ENCODE results near the gene COL11A2. TPM values are rescaled to one million over a fixed set of nuclear protein-coding genes. Genes with fewer than 3 reads are reported as not detected.

COL11A2 gene
- total RNA-seq, 1 experiment from 2014 or later, result 2.3 TPM

DNA sequence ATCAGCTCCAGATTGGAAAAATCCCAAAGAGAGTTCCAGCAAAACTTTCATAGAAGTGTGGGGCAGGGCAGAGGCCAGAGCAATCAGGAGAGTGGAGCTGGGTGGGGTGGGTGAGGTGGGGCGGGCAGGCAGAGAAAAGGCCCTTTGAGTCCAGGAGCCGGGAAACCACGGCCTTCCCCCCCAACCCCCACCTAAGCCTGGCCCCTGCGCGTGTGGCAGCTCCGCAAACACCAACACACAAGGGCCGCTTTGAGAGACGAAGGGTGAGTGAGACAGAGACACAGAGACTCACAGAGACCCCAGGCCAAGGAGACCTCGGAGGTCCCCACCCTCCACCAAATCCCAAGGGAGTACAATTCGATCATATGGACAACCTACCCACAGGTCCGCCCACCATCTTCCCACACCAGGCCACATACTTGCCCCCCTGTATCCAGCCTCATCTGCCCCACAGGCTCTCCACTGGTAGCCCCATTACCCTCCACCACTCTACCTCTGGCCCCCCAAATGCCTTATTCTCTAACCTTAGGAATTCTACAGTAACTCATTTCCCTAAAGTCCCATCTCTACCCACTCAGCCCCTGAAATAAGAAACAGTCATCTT lies 1.7 kb downstream of the COL11A2 start:
- no peaks in the 10 kb centered on the region; the same call in 1 of the 2 replicates for H3K4me1 ChIP-seq (ENCODE audit: insufficient read depth, low read length)
- Mint-ChIP-seq H3K9me3 (no peaks in the 10 kb centered on the region; a peak in 1 of 5 replicates), H3K36me3 (ENCODE audit: insufficient read depth in 1 of 3, low read depth in 3 of 3) (peaks cover 8 to 17% (median 13%) of the 10 kb centered on the region in 3 experiments; a peak in 6 of 7 replicates), H3K4me1 (peaks cover 14 to 18% of the 10 kb centered on the region in 2 experiments), H3K4me3 (0 out of 5 replicates have a peak overlapping the region, but pooled peaks of 1 of the 2 experiments have one; percentile 19), H3K27me3 (ENCODE audit: low read depth) (peaks cover 74% of the 10 kb centered on the region), H3K27ac (peak overlapping the region in 1 of 3 experiments; percentile 21; a peak in 1 of 7 replicates)
- TF ChIP-seq, protein P1, sequence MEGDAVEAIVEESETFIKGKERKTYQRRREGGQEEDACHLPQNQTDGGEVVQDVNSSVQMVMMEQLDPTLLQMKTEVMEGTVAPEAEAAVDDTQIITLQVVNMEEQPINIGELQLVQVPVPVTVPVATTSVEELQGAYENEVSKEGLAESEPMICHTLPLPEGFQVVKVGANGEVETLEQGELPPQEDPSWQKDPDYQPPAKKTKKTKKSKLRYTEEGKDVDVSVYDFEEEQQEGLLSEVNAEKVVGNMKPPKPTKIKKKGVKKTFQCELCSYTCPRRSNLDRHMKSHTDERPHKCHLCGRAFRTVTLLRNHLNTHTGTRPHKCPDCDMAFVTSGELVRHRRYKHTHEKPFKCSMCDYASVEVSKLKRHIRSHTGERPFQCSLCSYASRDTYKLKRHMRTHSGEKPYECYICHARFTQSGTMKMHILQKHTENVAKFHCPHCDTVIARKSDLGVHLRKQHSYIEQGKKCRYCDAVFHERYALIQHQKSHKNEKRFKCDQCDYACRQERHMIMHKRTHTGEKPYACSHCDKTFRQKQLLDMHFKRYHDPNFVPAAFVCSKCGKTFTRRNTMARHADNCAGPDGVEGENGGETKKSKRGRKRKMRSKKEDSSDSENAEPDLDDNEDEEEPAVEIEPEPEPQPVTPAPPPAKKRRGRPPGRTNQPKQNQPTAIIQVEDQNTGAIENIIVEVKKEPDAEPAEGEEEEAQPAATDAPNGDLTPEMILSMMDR (conservative IDR thresholded peaks at IDR 0.05), result no peak
- H2BK120ac ChIP-seq (ENCODE audit: low read depth, low read length, poor library complexity, severe bottlenecking), result no peak overlapping the region
- no peaks in the 10 kb centered on the region for H3K79me1 ChIP-seq (ENCODE audit: insufficient read depth, low read depth, low read length, poor library complexity, severe bottlenecking)
- no peak overlapping the region for H4K5ac ChIP-seq (ENCODE audit: insufficient read length, low read depth, low read length)
- H3K27ac ChIP-seq (ENCODE audit: insufficient read length, low read depth, low read length), result no peak overlapping the region
- H4K91ac ChIP-seq (ENCODE audit: insufficient read length, low read depth, low read length), result no peak overlapping the region
- H3K14ac ChIP-seq (ENCODE audit: insufficient read depth, low read length), result no peak overlapping the region
- H3K9me3 ChIP-seq (ENCODE audit: control insufficient read depth, low read depth, low read length), result no peaks in the 10 kb centered on the region
- H3K9ac ChIP-seq (ENCODE audit: extremely low read depth, insufficient read length, low read length), result no peak overlapping the region
- H4K20me1 ChIP-seq (ENCODE audit: control insufficient read depth, insufficient read depth, insufficient read length), result no peaks in the 10 kb centered on the region
- no peak overlapping the region for H3K4me2 ChIP-seq (ENCODE audit: insufficient read depth, insufficient read length, low read length)
- no peak overlapping the region for H3K4ac ChIP-seq (ENCODE audit: low read depth, low read length)
- no peak overlapping the region for H2BK12ac ChIP-seq (ENCODE audit: insufficient read length, low read depth, low read length)
- H2AK5ac ChIP-seq (ENCODE audit: insufficient read length, low read length), result no peak overlapping the region
- no peak overlapping the region for H2BK15ac ChIP-seq (ENCODE audit: low read depth, low read length)
- H3K27me3 ChIP-seq (ENCODE audit: insufficient read depth, low read length), result peaks cover 3% of the 10 kb centered on the region; the same call in 1 of the 2 replicates
- H3T11ph ChIP-seq (ENCODE audit: low read length), result no peak overlapping the region
- peaks cover 11% of the 10 kb centered on the region for H3K23me2 ChIP-seq (ENCODE audit: insufficient read length, low read depth, low read length, poor library complexity, severe bottlenecking)
- no peak overlapping the region for H4K8ac ChIP-seq (replicated peaks; ENCODE audit: insufficient read length, low read depth, low read length)
- no peak overlapping the region for H3K18ac ChIP-seq (ENCODE audit: insufficient read length, low read depth, low read length)
- no peak overlapping the region for H3K56ac ChIP-seq (ENCODE audit: insufficient read length, low read depth, low read length)
- H3K79me2 ChIP-seq (ENCODE audit: insufficient read depth, low read length), result no peaks in the 10 kb centered on the region
- no peak overlapping the region for H2BK5ac ChIP-seq (ENCODE audit: insufficient read length, low read length)
- no CpG with 5 or more reads among the region's 11 CpGs for WGBS (ENCODE audit: extremely low coverage, insufficient read length, low lambda C conversion rate)
- H3K23ac ChIP-seq (ENCODE audit: insufficient read length, low read depth, low read length), result no peak overlapping the region
- no peak overlapping the region for H2BK20ac ChIP-seq (ENCODE audit: low read depth, low read length, poor library complexity, severe bottlenecking)
- DNase-seq, result no peak
- no peak overlapping the region for H2AFZ ChIP-seq (ENCODE audit: low read length)
